Occipital lobe (tissue), 2 donors: ENCODE data around the gene MEGF11. TPM values are rescaled to one million over a fixed set of nuclear protein-coding genes. Genes with fewer than 3 reads are reported as not detected.
"Not testable (repeated sequence)": the region's sequence is repeated elsewhere in the genome, so short reads cannot be mapped to it uniquely, and the experiment has no call there.

Source experiments
- DNase-seq: peaks from one replicate; lab custom pipeline; 2025; lab: John Stamatoyannopoulos, UW
- total RNA-seq: library from RNA; depleted of rRNA; stranded (reverse); fragments of >200 nt; gene quantifications from one replicate; pipeline ENCODE4 v1.2.3, GENCODE V29; 2014

The MEGF11 gene
- total RNA-seq, 1 donor from 2014 or later: 0.78 TPM

GRCh38 chr15:66276546-66276945, 23.0 kb upstream of the MEGF11 start:
- DNase-seq: no peak

GRCh38 chr15:66275352-66275751, 21.8 kb upstream of the MEGF11 start:
- no peak for DNase-seq

- no peak for DNase-seq
Observed at GRCh38 chr15:66270932-66271331, 17.4 kb upstream of the MEGF11 start.

GRCh38 chr15:66269326-66270090, 16.0 kb upstream of the MEGF11 start:
- DNase-seq: peak; percentile 30

- DNase-seq: no peak
Observed at GRCh38 chr15:66264859-66265513, 11.4 kb upstream of the MEGF11 start.

GRCh38 chr15:66262837-66263236, 9.3 kb upstream of the MEGF11 start:
- DNase-seq: not testable (repeated sequence)

DNA sequence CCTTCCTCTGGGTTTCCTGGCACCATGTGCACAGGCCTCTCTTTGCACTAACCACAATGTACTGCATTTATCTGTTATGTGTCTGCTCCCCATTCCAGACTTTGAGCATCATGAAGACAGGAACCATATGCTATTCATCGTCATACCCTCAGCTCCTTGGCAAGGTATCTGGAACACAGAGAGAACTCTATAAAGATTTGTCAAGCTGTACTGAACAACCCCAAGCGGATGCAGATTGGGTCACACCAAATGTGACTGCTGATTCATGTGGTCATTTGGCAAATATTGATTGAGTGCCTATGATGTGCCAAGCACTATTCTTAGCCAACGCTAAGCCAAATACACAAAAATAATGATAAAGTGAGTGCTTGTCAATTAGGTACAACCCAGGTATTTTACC, 7.5 kb upstream of the MEGF11 start:
- DNase-seq: no peak

DNA sequence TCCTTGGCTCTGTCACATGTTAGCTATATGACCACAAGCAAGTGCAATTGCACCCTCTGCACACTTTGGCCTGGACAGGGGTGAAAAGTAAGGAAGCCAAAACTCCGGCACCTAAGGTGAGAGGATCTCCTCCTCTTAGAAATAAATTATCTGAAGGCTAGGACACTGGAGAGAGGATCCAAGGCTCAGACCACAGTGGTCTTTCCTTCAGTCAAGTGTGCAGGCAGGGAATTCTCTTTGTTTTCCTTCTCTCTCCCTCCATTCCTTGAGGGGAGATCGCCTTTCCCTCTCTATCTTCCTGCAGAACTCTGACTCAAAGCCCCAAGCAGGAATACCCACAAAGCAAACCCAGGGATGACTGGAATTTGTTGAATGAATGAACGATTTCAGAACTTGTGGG, 3.1 kb upstream of the MEGF11 start:
- DNase-seq: no peak

- no peak for DNase-seq
Observed at GRCh38 chr15:66254951-66255676, 1.6 kb upstream of the MEGF11 start.

GRCh38 chr15:66254089-66254950, 770 bp upstream of the MEGF11 start:
- no peak for DNase-seq

GRCh38 chr15:66252685-66253417, 699 bp downstream of the MEGF11 start:
- no peak for DNase-seq

DNA sequence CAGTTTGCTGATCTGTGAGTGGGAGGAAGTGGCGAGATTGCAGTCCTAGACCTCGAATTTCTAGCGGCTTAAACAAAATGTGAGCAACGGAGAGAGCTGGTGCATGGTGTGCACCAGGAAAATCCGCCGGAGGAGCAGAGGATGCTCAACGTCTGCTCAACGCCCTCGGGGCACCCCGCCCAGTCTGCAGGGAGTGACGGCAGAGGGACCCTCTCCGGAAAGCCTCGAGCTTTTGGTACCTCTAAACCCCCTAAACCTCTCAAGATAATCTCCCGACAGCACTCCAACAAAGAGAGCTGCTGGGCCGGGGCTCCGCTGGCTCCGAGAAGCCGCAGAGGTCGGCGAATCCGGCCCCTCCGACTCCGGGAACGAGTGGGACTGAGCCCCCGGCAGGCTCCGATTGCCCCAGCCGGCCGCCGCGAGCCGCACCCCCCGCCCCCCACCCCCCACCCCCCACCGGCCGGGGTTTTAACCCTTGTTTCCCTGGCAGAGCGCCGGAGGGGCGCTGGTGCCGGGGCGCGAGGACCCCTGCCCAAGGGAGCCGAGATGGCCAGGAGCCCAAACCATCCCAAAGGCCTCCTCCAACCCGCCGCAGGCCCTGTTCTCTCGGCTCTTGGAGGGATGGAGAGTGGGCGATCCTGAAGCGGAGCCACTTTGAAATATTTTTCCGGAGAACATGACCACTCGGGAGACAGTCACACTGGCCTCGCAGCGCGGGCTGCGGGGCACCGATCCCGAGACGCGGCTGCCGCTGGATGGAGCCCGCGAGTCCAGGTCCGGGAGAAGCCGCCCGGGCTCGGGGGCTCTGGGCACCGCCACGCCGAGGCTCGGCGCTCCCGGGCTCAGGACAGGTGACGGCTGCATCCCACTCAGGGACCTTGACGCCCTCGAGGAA, 1.5 kb downstream of the MEGF11 start:
- peak; percentile 53 for DNase-seq

DNA sequence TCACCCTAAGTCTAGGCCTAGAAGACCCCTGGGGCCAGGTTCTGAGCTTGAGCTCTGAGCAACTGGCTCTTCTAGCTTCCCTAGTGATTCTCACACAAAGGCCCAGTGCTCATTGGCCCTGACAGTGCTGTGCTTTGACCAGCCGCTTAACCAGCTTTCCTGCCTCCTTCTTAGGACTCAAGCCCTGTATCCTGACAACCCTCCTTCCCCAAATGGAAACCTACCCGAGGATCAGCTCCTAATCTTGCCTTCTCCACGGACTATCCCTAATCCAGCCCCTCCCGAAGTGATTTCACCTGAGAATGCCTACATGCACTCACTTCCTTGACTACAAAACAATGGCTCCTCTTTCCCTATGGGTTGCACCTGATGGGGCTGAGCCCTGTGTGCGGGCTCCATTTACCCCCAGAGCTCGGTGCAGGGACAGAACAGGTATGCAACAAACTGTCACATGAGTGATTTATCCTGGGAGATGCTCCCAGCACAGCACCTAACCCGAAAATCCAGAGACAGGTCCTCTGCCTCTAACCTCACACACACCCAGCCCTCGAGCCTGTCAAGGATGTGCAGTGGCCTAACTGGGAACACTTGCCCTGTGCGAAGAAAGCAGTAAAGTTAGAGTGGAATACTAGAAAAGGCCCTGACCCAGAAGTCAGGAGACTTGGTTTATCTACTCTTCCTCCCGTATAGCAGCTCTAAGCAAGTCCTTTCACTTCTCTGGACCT, 2.3 kb downstream of the MEGF11 start:
- DNase-seq: no peak

- no peak for DNase-seq
Observed at GRCh38 chr15:66249605-66250174, 3.9 kb downstream of the MEGF11 start.

DNA sequence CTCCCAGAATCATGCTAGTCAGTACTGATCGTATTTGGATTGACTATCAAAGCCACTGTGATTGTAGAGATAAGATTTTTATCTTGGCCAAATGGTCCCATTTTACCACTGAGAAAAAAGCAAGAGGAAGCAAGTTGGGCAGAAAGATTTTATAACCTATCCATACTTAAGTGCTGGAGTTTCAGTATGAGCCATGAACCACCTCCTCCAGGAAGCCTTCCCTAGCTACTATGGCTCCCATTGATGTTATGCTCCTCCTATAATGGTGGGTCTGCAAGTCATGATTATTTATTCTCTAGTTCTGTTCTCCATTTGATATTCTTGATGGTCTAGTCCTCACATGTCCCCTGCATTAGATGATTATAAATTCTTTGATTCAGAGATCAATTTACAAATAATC, 6.6 kb downstream of the MEGF11 start:
- no peak for DNase-seq

DNA sequence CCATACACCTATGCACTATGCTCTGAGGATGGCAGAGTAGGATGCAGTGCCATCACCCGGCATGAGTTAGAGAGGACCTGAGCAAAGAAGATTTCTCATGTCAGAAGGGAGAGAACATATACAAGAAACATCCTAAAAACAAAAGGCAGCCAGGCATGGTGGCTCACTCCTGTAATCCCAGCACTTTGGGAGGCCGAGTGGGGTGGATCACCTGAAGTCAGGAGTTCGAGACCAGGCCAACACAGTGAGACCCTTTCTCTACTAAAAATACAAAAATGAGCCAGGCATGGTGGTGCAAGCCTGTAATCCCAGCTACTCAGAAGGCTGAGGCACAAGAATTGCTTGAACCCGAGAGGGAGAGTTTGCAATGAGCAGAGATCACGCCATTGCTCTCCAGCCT, 7.7 kb downstream of the MEGF11 start:
- not testable (repeated sequence) for DNase-seq

GRCh38 chr15:66241908-66242285, 11.7 kb downstream of the MEGF11 start:
- DNase-seq: no peak

DNA sequence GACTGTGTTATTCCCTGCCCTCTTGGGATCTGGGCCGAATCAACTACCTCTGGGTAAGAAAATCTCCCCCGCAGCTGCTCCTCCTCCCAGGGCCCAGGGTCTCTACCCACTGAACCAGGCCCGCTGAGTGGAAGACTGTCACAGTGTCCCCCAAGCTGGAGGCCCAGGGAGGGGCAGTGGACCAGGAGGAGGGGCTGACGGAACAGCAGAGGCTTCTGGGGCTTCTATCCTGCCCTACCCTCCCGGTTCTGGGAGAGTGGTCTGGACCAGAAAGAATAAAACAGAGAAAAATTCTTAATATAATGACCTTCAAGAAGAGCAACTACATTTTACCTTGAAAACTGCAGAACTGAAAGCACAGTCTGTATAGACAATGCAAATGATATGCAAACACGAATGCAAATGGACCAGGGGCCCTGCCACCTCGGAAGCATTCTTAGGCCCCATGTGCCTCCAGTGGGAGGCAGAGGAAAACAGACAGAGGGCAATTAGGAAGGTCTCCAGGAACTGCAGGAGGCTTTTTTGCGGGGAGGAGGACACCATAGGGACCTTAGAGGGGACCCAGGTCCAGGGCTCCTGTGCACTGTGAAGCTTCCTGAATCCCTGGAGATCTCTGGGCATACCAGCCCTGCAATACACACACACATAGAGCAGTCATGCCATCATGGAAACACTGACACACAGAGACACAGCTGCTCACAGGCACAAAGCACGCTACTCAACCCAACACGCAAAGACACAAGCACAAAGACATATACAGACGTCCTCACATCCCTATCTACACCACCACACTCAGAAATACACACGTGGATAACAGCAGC, 12.3 kb downstream of the MEGF11 start:
- DNase-seq: no peak
